NCI-H345 (cell line): Measurements from ENCODE around the gene PNLIPRP3.
A peak's percentile ranks its signal among the peaks of the same experiment; 100 is the strongest.

Experiments used
- DNase-seq: peaks from one replicate; lab custom pipeline; 2025; lab: John Stamatoyannopoulos, UW

Gene PNLIPRP3

GRCh38 chr10:116451711-116452337 is 24.2 kb downstream of the PNLIPRP3 start:
- DNase-seq, result no peak

GRCh38 chr10:116452338-116452720 is 24.7 kb downstream of the PNLIPRP3 start:
- no peak for DNase-seq

- DNase-seq, result no peak
Observed at GRCh38 chr10:116457488-116457887, 29.8 kb downstream of the PNLIPRP3 start.

GRCh38 chr10:116460219-116460618 is 32.6 kb downstream of the PNLIPRP3 start:
- no peak for DNase-seq

GRCh38 chr10:116461680-116462079 is 34.0 kb downstream of the PNLIPRP3 start:
- no peak for DNase-seq

- no peak for DNase-seq
Observed at GRCh38 chr10:116464257-116464656, 36.6 kb downstream of the PNLIPRP3 start.

GRCh38 chr10:116465546-116465945 is 37.9 kb downstream of the PNLIPRP3 start:
- no peak for DNase-seq

- no peak for DNase-seq
Observed at GRCh38 chr10:116466715-116467422, 39.2 kb downstream of the PNLIPRP3 start.

- DNase-seq, result no peak
Observed at GRCh38 chr10:116469437-116469836, 41.8 kb downstream of the PNLIPRP3 start.

- DNase-seq, result no peak
Observed at GRCh38 chr10:116470071-116470470, 42.4 kb downstream of the PNLIPRP3 start.

- no peak for DNase-seq
Observed at GRCh38 chr10:116470768-116471415, 43.2 kb downstream of the PNLIPRP3 start.

GRCh38 chr10:116472891-116473290 is 45.2 kb downstream of the PNLIPRP3 start:
- DNase-seq, result no peak

- no peak for DNase-seq
Observed at GRCh38 chr10:116475866-116476265, 48.2 kb downstream of the PNLIPRP3 start.

- no peak for DNase-seq
Observed at GRCh38 chr10:116476461-116476860, 48.8 kb downstream of the PNLIPRP3 start.

GRCh38 chr10:116477986-116478664 is 50.5 kb downstream of the PNLIPRP3 start:
- DNase-seq, result no peak

GRCh38 chr10:116486770-116487448 is 59.3 kb downstream of the PNLIPRP3 start:
- DNase-seq, result no peak

- no peak for DNase-seq
Observed at GRCh38 chr10:116487522-116488430, 60.1 kb downstream of the PNLIPRP3 start.

- no peak for DNase-seq
Observed at GRCh38 chr10:116489460-116489859, 61.8 kb downstream of the PNLIPRP3 start.

GRCh38 chr10:116490028-116490662 is 62.5 kb downstream of the PNLIPRP3 start:
- DNase-seq, result peak; percentile 1

GRCh38 chr10:116504786-116505185 is 77.1 kb downstream of the PNLIPRP3 start:
- no peak for DNase-seq

GRCh38 chr10:116510565-116510964 is 82.9 kb downstream of the PNLIPRP3 start:
- no peak for DNase-seq
